MCF 10A (cell line): ENCODE results near the gene ZNF677. TPM values are rescaled to one million over a fixed set of nuclear protein-coding genes. Genes with fewer than 3 reads are reported as not detected.
"Not testable (repeated sequence)": the region's sequence is repeated elsewhere in the genome, so short reads cannot be mapped to it uniquely, and the experiment has no call there.

Experiments used
- Bru-seq: library from RNA; stranded (reverse); fragments of 400-500 nt; gene quantifications from one replicate; lab custom pipeline; 2021; lab: Mats Ljungman, UMichigan
- BruChase-seq, 2 experiments: library from RNA; stranded (reverse); fragments of 400-500 nt; gene quantifications; one replicate each; lab custom pipeline; 2021; lab: Mats Ljungman, UMichigan
- BruUV-seq: library from RNA; stranded (reverse); fragments of 400-500 nt; replicated peaks from 2 replicates; lab custom pipeline; 2021; lab: Mats Ljungman, UMichigan
- CTCF ChIA-PET: fragments of 300-600 bp; sonication (Branson Sonifier 250); formaldehyde crosslinking; extraction: SDS; loops from one replicate; lab custom pipeline; 2021; ENCODE audit warnings: antibody characterized with exemption, inconsistent platforms; lab: Yijun Ruan, JAX
- POLR2A ChIA-PET: fragments of 300-600, 350-650 bp; sonication (Branson Sonifier 250); formaldehyde crosslinking; extraction: SDS; loops from one replicate; lab custom pipeline; 2020; ENCODE audit warnings: antibody characterized with exemption, inconsistent platforms; lab: Yijun Ruan, JAX
- DNase-seq: peaks from one replicate; pipeline ENCODE4 v3.0.0-alpha.2; 2018; ENCODE audit not compliant: unreplicated experiment
- H3K27ac Mint-ChIP-seq: one replicate; pipeline ENCODE4 v1.8.0; 2022; ENCODE audit warnings: mild to moderate bottlenecking, low read depth, mixed read lengths; ENCODE audit not compliant: unreplicated experiment
- H3K27me3 Mint-ChIP-seq: one replicate; pipeline ENCODE4 v1.8.0; 2022; ENCODE audit warnings: mixed read lengths; ENCODE audit not compliant: insufficient read depth, unreplicated experiment
- H3K36me3 Mint-ChIP-seq: one replicate; pipeline ENCODE4 v1.8.0; 2022; ENCODE audit warnings: mild to moderate bottlenecking, moderate library complexity, mixed read lengths; ENCODE audit not compliant: insufficient read depth, unreplicated experiment
- H3K4me1 Mint-ChIP-seq: one replicate; pipeline ENCODE4 v1.8.0; 2022; ENCODE audit warnings: mixed read lengths; ENCODE audit not compliant: insufficient read depth, unreplicated experiment
- H3K4me3 Mint-ChIP-seq: one replicate; pipeline ENCODE4 v1.8.0; 2022; ENCODE audit warnings: mild to moderate bottlenecking, moderate library complexity, mixed read lengths; ENCODE audit not compliant: unreplicated experiment
- H3K9me3 Mint-ChIP-seq: one replicate; pipeline ENCODE4 v1.8.0; 2022; ENCODE audit warnings: mixed read lengths; ENCODE audit not compliant: unreplicated experiment
- CTCF ChIP-seq: fragments of 200-600 bp; IDR thresholded peaks from one replicate; pipeline ENCODE4 v1.8.0; 2022; ENCODE audit warnings: antibody characterized with exemption, mild to moderate bottlenecking; ENCODE audit not compliant: unreplicated experiment
- intact Hi-C: fragments of 100-400 bp; cut with micrococcal nuclease; formaldehyde crosslinking; loops from 2 replicates; pipeline ENCODE4 v1.14.1; 2022
- long read RNA-seq: library from polyadenylated mRNA; stranded (forward); transcript quantifications from one replicate; pipeline ENCODE4 v2.0.0, GENCODE V29; 2022
- total RNA-seq: library from RNA; stranded (reverse); gene quantifications from 2 replicates; pipeline ENCODE4 v1.2.3, GENCODE V29; 2022

Gene ZNF677
- not detected in 2 replicates for total RNA-seq
- not detected for Bru-seq, nascent RNA
- not detected for BruChase-seq, experiment 1, labeled RNA remaining after a 6-hour chase
- BruChase-seq, experiment 2, labeled RNA remaining after a 2-hour chase, result not detected
- long read RNA-seq, result 0 reads

- no TSS peak for BruUV-seq
- ChIA-PET POLR2A (no interaction called here), CTCF (no interaction called here)
- Mint-ChIP-seq H3K36me3 (peaks cover 5% of the 10 kb centered on the region), H3K4me3 (no peak within 1 kb of the TSS), H3K9me3 (peaks cover 36% of the 10 kb centered on the region), H3K27ac (no peak within 1 kb of the TSS), H3K4me1 (no peaks in the 10 kb centered on the region), H3K27me3 (no peaks in the 10 kb centered on the region)
- intact Hi-C loops, result no loop called here
- no peak for TF ChIP-seq CTCF
- no peak for DNase-seq
Observed at GRCh38 chr19:53254411-53255341, at the start of gene ZNF677. Gene ZNF677, minus strand, starts transcription at chr19:53254873. Its CDS starts 3,323 bp downstream, at chr19:53251550.

GRCh38 chr19:53301341-53301740 is 46.7 kb upstream of the ZNF677 start:
- intact Hi-C loops, BruUV-seq, DNase-seq, H3K27ac Mint-ChIP-seq, H3K4me3 Mint-ChIP-seq, H3K9me3 Mint-ChIP-seq, H3K27me3 Mint-ChIP-seq, H3K4me1 Mint-ChIP-seq, POLR2A ChIA-PET, H3K36me3 Mint-ChIP-seq, CTCF ChIA-PET: not testable (repeated sequence)

- intact Hi-C loops, result no loop called here
- no TSS peak for BruUV-seq
- Mint-ChIP-seq H3K36me3 (no peaks in the 10 kb centered on the region), H3K27me3 (no peaks in the 10 kb centered on the region), H3K4me3 (no peak overlapping the region), H3K9me3 (peaks cover 17% of the 10 kb centered on the region), H3K27ac (no peak overlapping the region), H3K4me1 (no peaks in the 10 kb centered on the region)
- DNase-seq, result peak; percentile 0
- ChIA-PET POLR2A (no interaction called here), CTCF (no interaction called here)
- TF ChIP-seq CTCF, result no peak
Observed at GRCh38 chr19:53294786-53295441, 40.2 kb upstream of the ZNF677 start.

GRCh38 chr19:53290758-53291549 is 36.3 kb upstream of the ZNF677 start:
- no peak for DNase-seq
- ChIA-PET POLR2A (no interaction called here), CTCF (interaction anchor here (0.6 kb wide), 1 partner anchor 456 kb away, joined by 4 read pairs; no protein-coding TSS in a partner anchor)
- intact Hi-C loops, result no loop called here
- H3K36me3 Mint-ChIP-seq, result no peaks in the 10 kb centered on the region
- TF ChIP-seq CTCF, result no peak
- no TSS peak for BruUV-seq
- no peak overlapping the region for H3K4me3 Mint-ChIP-seq
- H3K4me1 Mint-ChIP-seq, result no peaks in the 10 kb centered on the region
- no peak overlapping the region for H3K27ac Mint-ChIP-seq
- peaks cover 25% of the 10 kb centered on the region for H3K9me3 Mint-ChIP-seq
- H3K27me3 Mint-ChIP-seq, result no peaks in the 10 kb centered on the region
